HG02981 (cell line): ENCODE measurements around the gene KNDC1.
A peak's percentile ranks its signal among the peaks of the same experiment; 100 is the strongest.
"Not testable (repeated sequence)": the region's sequence is repeated elsewhere in the genome, so short reads cannot be mapped to it uniquely, and the experiment has no call there.

ENCODE experiments used
- ATAC-seq: cut with Tn5 transposase; IDR thresholded peaks from one replicate; pipeline ENCODE4 v1.9.1; 2021; ENCODE audit warnings: mild to moderate bottlenecking, moderate library complexity; ENCODE audit not compliant: unreplicated experiment

The KNDC1 gene

DNA sequence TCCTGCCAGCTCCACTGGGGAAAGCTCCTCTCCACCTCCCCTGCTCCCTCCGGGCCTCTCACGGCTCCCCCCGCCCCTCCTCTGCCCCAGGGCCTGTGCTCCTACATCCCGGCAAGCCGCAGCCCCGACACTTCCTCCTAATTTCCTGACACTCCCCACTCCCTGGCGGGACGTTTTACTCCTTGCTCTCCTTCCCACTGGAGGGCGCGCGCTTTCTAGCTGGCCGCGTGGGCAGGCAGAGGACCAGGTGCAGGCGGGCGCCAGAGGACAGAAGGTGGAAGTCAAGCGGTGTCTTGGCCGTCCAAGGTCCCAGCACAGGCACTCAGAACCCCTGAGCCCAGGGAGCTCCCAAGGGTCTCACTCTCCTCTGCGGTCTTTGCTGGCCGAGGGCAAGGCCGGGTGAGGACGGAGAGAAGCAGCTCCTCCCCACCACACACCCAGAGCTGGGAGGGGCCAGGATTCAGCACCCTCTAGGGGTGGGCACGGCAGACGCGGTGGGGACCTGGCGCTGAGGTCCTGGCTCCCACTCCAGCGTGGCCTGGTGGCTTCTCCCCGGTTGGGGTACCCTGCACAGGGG lies 97.6 kb downstream of the KNDC1 start:
- ATAC-seq: no peak

DNA sequence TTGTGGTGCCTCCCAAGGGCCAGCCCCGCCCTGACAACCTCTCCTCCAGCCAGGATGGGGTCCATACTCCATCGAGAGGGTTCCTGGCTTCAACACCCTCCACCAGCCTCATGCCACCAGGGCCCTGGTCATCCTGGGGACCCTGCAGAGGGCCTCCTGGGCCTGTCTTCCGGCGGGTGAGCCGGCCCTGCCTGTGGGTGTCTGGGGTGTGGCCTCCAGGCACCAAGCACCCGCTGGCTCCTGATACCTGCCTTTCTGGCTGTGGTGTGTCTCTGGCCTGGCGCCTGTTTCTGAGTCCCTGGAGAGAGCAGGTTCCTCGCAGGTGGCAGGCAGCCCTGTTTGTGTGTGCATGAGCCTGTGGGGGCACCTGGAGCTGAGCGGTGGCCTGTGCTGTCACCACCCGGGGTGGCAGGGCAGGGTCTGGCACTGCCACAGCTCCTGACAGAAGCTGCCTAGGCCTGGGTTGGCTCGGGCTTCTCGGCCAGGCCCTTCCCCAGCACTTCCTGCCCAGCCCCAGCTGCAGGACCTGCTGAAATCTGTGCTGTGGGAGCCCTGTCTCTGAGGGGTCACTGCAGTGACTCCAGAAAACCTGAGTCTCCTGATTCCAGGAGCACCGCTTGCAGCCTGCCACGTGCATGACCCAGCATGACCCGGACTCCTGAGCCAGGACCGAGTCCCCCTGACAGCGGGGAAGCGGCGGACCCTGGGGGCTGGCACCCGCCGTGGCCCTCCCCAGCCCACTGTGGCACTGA lies 98.2 kb downstream of the KNDC1 start:
- no peak for ATAC-seq

DNA sequence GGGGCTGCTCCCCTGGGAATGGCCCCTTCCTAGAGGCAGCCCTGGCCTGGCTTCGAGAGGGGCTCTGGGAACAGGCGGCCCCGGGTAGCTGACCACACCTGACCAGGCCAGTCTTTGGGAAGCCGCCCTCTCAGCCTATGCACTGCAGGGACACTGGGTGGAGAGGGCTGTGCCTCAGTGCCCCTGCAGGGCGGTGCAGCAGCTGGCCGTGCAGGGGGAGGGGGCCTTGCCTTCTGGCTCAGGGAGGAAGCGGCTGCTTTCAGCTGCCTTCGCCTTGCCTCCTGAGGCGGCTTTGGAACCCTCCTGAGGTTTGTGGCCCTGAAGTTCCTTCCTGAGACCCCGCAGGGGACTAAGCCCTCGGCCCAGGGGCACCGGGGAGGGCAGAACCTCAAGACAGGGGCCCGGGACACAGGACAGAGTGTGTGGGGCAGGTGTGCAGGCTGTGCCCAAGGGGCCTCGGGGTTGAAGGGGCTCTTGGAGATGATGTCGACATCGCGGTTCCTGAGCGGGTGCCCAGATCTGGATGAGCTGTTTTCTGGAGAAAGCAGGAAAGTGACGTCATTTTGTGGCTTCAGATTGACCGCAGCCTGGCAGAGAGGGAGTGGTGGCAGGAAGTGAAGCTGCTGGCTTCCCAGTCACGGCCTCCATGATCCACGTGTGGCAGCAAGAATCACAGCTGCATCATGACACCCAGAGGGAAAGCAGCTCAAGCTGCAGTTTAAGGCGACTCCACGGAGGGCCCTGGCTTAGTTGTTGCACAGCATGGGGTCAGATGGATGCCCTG lies 99.0 kb downstream of the KNDC1 start:
- ATAC-seq: no peak

DNA sequence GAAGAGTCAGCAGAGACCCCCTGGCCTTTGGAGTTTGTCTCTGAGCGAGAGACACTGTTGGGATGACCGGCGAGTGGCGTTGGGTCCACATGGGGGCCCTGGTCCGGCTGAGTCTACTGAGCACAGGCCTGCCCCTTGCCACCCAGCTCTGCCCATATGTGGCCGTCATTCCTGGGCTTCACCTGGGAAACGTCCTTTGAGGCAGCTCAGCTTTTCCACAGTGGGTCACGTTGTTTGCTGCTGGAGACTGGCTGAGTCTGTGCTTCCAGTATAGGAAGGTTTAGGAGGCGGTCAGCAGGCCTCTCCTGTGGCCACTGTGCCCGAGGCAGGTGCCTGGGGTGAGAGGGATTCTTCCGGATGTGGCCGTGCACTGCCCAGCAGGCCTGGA lies 99.6 kb downstream of the KNDC1 start:
- ATAC-seq: no peak

DNA sequence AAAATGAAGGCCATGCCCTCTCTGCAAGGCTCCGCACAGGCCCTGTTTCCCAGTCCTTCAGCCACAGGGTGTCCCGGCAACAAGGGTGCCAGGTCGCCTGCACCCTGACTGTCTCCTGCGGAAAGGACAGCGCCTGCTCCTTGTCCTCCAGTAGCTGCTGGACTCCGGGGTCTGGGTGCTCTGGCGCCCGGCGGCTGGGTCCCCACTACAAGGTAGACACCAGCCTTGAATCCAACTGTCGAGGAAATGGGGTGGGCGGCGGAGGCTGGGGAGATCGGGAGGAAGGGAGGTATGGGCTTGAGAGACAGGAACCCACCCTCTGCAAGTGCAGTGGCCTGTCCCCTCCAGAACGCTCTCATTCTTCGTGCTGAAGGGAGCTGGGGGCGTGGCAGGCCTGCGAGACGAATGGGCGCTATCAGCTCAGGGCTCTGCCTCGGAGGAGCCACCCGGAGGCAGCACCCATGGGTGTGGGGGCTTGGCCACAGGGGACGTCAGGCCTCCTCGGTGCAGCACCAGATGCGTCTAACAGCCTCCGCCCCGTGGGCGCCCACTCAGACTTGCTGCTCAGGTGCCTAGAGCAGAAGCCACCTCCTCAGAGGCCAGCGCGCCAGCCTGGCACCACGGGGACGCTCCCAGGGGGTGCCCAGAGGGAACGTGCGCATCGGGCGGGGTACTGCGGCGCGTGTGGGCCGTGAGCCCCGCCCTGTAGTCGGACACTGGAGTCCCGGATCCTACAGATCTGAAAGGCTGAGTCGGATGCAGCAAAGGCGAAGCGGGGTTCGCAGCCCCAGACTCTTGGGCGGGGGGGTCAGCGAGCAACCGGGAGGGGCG lies 101.1 kb downstream of the KNDC1 start:
- ATAC-seq: peak; percentile 45

DNA sequence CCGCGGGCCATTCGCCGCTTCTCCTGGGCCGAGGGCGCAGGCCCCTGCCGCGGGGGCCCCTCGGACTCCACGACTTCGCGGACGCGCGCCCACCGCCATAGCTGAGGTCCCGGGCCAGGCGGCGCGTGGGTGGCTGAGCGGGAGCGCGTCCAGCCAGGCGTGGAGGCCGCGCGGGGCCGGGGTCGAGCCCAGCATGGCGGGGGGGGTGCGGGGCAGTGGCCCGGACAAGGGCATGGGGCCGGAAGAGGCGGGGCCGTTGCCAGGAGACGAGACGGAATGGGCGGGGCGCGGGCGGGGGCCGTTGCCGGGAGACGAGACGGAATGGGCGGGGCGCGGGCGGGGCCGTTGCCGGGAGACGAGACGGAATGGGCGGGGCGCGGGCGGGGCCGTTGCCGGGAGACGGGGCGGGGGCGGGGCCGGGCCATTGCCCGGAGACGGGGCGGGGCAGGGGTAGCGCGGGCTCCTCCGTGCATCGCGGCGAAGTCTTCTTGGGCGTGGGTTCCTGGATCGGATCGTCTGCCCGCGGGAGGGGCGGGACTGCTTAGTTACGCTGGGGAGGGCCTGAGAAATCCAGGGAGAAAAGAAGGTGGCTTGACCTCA lies 101.8 kb downstream of the KNDC1 start:
- ATAC-seq: peak; percentile 50

DNA sequence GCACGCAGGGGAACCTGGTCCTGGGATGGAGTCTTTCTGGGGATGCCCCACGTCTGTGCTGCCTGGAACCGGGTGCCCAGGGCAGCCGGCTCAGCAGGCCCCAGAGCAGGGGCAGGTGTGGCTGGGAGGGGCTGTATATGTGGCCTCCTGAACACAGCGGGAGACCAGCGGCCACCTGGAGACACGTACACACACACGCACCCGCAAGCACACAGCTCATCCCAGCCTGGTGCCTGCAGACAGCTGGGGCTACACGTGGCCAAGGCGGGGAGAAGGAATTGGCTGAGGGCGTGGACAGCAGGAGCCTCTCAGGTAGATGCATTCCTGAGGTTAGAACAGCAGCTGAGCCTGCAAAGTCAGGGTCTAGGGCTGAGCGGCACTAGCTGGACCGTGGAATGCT lies 102.7 kb downstream of the KNDC1 start:
- no peak for ATAC-seq

DNA sequence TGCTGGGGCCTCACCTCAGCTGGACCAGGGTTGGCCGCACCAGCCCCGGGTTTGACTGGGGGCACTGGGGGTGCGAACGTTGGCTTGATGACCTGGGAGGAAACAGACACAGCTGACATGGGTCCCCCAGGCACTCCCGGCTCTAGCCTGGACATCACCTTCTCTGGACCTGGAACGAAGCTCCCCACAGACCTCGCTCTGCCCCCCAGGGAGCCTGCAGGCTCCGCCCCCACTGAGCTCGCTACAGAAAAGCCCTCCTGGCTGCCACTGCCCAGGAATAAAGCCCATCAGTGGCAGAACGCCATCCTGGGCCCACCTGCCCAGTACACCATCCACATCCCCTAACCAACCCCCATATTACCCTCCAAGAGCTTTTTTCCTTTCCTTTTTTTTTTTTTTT lies 103.7 kb downstream of the KNDC1 start:
- ATAC-seq: no peak

DNA sequence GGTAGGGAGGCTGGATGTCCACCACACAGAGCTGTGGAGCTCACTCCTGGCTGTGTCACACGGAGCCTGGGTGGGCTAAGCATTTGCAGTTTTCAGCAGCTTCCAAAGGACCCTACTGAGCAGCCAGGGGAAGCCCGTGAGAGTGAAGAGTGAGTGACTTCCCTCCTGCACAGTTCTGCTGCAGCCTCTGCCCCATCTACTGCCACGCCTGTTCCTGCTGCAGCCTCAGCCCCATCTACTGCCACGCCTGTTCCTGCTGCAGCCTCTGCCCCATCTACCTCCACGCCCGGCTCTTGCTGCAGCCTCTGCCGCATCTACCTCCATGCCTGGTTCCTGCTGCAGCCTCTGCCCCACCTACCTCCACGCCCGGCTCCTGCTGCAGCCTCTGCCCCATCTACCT lies 104.4 kb downstream of the KNDC1 start:
- ATAC-seq: no peak

DNA sequence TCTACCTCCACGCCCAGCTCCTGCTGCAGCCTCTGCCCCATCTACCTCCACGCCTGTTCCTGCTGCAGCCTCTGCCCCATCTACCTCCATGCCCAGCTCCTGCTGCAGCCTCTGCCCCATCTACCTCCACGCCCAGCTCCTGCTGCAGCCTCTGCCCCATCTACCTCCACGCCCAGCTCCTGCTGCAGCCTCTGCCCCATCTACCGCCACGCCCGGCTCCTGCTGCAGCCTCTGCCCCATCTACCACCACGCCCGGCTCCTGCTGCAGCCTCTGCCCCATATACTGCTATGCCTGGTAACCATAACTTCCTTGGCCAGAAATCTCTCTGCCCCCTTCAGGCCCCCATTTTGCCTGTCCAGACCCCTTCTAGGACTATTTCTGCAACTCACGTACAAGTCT lies 105.0 kb downstream of the KNDC1 start:
- not testable (repeated sequence) for ATAC-seq

DNA sequence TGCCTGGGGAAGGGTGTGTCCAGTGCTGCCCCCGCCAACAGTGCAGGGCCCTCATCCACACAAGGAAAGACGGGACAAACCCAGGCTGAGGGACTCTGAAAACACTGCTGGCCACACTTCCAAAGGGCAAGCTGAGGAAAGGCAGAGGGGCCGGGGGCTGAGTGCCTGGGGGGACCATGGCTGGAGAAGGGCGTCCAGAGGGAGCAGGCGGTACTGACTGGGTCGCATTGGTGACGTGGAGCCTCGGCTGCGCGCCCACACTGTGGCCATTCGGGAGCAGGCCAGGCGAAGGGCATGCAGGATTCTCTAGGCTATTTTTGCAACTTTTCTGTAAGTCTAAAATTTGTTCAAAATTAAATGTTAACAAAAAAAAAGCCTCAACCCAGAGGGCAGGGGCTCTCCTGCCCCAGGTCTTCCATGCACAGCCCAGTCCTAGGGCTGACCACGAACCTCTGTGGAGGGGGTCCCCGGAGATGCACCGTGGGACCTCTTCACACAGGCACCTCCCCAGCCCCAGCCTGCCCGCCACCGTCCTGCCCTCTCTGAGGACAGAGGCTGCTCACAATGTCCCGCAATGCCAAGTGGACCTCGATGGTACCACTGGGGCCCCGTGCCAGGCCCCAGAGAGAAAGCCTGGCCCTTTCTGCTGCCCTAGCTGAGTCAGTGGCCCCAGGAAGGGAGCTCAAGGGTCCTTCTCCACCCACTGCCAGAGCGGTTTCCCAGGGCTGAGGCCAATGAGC lies 106.2 kb downstream of the KNDC1 start:
- no peak for ATAC-seq

DNA sequence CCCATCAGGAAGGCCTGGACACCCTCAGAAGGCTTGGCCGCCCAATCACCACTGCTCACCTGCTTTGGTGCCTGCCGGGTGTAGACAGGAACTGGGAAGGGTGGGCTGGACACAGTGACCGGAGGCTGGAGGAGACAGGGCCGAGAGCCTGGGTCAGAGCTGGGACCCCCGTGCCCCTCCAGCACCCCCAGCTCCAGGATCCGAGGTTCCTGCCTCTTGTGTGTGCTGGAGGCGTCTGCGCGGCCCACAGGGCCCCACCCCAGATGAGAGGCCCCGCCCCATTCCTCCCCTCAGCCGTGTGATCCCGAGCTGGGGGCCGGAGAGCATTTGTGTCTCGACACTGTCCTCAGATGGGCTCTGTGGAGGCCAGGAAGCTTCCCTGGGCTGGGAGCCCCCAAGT lies 107.3 kb downstream of the KNDC1 start:
- no peak for ATAC-seq

DNA sequence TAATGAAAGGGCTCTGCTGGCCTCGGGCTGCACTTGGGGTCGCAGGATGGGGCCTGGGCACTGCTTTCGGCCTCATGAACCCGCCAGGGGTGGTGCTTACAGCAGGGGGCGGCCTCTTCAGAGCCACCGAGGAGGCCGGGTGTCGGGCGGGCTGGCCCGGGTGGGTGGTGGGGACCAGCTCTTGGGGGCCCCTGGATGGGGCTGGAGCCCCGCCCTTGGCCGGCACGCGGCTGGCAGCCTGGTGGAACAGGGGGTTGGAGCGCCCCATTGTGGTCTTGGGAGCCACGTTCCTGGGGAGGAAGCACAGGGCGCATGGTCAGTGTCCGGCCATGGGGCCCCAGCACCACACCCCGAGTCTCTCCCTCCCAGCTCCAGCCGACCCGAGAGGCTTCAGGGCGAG lies 107.8 kb downstream of the KNDC1 start:
- no peak for ATAC-seq

DNA sequence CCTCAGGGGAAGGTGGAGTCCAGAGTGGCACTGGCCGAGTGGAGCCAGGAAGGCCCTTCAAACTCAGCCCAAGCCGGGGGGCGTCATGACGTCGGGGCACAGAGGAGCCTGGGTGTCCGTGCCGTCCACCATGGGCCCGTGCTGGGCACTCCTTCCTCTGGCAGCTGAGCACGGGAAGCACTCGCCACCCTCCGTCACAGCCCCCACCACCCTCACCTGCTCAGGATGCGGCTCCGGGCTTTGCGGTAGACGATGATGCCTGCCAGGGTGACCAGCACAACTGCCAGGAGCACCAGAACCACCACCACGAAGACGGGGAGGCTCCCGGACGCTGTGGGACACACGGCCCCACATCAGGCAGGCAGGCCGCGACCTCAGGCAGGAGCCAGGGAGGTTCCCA lies 108.5 kb downstream of the KNDC1 start:
- no peak for ATAC-seq

DNA sequence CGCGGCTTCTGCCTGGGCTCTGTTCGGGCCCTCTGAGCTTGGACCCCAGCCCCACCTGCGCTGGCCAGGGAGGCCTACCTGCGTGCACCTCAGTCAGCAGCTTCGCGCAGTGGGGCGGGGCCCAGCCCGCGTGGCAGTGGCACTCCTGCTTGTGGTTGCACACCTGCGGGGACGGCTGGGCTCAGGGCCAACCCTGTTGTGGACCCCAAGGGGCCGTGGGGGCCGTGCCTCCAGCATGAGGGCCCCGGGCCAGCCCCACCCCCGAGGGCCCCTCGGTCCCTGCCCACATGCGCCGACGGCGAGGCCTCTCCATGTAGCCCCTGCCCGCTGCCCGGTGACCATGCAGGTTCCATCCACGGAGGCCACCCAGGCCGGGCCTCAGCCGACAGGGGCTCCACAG lies 109.3 kb downstream of the KNDC1 start:
- no peak for ATAC-seq

DNA sequence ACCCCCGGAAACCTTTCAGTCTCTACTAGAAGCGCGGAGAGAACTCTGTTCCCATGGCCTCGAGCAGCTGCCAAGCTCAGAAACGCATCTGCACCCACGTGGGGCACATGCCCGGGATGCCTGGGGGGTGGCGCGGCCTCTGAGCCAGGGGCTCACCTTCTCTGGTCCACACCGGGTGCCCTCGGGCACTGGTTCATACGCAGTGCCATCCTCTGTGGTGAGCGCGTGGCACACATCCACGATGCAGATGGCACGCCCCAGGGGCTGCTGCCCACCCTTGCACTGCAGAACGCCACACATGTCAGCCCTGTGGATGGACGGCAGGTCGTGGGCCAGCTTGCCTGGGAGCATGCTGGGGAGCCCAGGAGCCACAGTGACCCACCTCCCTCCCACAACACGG lies 110.2 kb downstream of the KNDC1 start:
- no peak for ATAC-seq

DNA sequence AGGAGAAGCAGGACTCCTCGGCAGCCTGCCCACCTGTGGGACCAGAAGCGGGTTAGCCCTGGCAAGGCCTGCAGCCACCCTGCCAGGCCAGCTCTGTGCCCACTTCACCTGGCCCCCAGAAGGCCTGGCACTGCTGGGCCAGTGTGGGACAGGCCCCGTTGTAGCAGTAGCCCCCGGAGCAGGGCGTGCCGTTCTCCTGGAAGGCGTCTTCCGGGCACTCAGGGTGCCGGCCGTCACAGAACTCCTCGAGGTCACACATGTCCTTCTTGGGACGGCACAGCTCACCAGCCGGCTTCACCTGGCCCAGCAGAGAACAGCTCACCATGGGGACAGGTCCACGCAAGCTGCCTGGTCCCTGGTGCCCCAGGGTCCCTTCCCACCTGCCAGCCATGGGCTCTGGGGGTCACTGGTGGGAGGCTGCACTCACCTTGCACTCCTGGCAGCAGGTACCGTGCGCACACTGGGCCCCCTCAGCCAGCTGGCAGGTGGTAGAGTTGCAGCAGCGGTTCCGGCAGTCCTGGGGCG lies 110.8 kb downstream of the KNDC1 start:
- no peak for ATAC-seq

DNA sequence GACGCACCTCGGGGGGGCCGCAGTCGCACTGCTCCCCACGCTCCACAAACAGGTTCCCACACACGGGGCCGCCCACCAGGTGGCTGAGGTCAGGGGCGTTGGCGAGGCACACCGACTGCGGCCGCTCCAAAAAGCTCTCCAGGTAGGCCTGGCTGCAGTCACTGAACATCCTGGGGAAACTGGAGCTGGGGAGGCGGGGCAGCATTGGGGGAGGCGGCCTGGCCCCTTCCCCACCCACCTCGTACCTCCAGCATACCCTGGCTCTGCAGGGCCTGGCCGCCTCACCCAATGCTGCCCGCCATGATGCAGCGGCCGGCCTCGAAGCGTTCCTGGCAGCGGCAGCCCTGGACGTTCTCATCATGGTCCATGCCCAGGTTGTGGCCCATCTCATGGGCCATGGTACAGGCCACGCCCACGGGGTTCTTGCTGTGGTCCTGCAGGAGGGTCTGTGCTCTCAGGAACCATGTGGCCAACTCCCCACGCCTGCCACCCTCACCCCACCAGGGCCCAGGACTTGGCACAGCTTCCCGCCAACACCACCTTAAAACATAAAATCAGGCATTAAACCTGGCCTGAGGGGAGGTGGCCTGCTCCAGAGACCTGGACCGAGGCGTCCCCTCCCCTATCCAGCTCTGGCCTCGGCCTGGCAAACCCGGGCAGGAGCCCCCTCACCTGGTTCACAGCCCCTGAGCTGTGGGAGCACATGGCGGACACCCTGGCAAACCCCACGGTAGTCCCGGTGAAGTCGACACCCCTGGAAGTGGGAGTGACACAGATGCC lies 111.7 kb downstream of the KNDC1 start:
- no peak for ATAC-seq

DNA sequence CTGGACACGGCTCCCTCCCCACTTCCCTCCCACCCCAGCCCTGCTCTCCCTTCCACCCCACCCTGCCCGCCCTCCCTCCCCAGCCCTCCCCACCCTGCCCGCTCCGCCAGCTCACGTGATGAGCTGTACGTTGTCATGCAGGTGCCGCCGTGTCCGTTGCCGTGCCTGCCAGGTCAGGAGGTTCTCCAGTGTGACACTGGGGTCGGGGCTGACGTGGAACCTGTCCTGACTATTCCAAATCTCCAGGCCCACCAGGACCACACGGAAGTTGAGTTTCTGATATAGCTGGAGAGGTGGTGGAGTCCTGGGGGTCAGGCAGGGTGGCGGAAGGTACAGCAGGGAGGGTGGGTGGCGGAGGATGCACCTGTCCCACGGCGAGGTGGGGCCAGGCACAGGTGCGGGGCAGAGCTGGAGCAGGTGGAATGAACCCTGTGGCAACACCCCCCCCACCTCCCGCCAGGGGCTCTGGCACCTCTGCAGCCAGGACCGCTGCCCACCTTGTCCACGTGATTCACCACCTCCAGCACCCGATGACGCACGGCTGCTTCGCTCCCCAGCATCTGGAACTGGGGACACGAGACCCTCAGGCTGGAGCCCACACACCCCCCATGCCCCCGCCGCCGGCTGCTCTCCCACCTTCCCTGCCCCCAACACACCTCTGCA lies 112.4 kb downstream of the KNDC1 start:
- ATAC-seq: no peak
